Progenitor cell of endocrine pancreas (in vitro differentiated cells): Measurements from ENCODE around the gene TAF4. TPM values are rescaled to one million over a fixed set of nuclear protein-coding genes. Genes with fewer than 3 reads are reported as not detected.

Source experiments
- DNase-seq: peaks from one replicate; pipeline ENCODE4 v3.0.0; 2021; ENCODE audit warnings: low spot score; ENCODE audit not compliant: unreplicated experiment
- H3K27ac Mint-ChIP-seq: 2 replicates; pipeline ENCODE4 v1.8.0; 2021; ENCODE audit warnings: mild to moderate bottlenecking, moderate library complexity, mixed read lengths
- H3K27me3 Mint-ChIP-seq: 2 replicates; pipeline ENCODE4 v1.8.0; 2021; ENCODE audit warnings: mixed read lengths
- H3K36me3 Mint-ChIP-seq: 2 replicates; pipeline ENCODE4 v1.8.0; 2022; ENCODE audit warnings: mixed read lengths; ENCODE audit not compliant: insufficient read depth
- H3K4me1 Mint-ChIP-seq: 2 replicates; pipeline ENCODE4 v1.8.0; 2021; ENCODE audit warnings: low read depth, mixed read lengths
- H3K4me3 Mint-ChIP-seq: 2 replicates; pipeline ENCODE4 v1.8.0; 2021; ENCODE audit warnings: low read depth, mild to moderate bottlenecking, moderate library complexity, mixed read lengths
- H3K9me3 Mint-ChIP-seq: 2 replicates; pipeline ENCODE4 v1.8.0; 2021; ENCODE audit warnings: low read depth, mixed read lengths
- total RNA-seq: library from RNA; stranded (reverse); gene quantifications from 2 replicates; pipeline ENCODE4 v1.2.1, GENCODE V29; 2021
- TF ChIP-seq, protein P1 (sequence below): fragments of 200-600 bp; sonication (generic); IDR thresholded peaks from one replicate; pipeline ENCODE4 v1.5.0; 2021; ENCODE audit warnings: antibody characterized with exemption, mild to moderate bottlenecking; ENCODE audit not compliant: unreplicated experiment

Gene TAF4
- total RNA-seq, 1 donor from 2014 or later: 34.7 TPM

DNA sequence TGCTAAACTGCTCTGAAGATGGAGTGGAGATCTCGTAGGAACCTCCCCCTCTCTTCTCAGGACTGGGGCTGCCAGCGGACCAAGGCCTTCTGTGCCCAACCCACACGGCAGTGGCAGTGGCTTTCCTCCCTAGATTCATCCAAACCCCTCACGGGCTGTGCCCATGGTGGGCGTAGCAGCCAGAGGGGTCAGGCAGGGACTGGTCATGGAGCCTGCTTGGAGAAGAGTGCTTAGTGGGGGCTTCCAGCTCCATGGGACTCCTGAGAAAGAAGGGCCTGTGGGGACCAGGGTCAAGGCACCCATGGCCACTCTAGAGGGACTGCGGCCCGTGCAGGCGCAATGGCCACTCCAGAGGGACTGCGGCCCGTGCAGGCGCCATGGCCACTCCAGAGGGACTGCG lies 86.6 kb downstream of the TAF4 start:
- Mint-ChIP-seq H3K27ac (no peak overlapping the region), H3K36me3 (peaks cover 17% of the 10 kb centered on the region), H3K27me3 (no peaks in the 10 kb centered on the region), H3K4me3 (no peak overlapping the region), H3K4me1 (peaks cover 6% of the 10 kb centered on the region), H3K9me3 (no peaks in the 10 kb centered on the region)
- no peak for DNase-seq
- TF ChIP-seq, protein P1, sequence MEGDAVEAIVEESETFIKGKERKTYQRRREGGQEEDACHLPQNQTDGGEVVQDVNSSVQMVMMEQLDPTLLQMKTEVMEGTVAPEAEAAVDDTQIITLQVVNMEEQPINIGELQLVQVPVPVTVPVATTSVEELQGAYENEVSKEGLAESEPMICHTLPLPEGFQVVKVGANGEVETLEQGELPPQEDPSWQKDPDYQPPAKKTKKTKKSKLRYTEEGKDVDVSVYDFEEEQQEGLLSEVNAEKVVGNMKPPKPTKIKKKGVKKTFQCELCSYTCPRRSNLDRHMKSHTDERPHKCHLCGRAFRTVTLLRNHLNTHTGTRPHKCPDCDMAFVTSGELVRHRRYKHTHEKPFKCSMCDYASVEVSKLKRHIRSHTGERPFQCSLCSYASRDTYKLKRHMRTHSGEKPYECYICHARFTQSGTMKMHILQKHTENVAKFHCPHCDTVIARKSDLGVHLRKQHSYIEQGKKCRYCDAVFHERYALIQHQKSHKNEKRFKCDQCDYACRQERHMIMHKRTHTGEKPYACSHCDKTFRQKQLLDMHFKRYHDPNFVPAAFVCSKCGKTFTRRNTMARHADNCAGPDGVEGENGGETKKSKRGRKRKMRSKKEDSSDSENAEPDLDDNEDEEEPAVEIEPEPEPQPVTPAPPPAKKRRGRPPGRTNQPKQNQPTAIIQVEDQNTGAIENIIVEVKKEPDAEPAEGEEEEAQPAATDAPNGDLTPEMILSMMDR: no peak

DNA sequence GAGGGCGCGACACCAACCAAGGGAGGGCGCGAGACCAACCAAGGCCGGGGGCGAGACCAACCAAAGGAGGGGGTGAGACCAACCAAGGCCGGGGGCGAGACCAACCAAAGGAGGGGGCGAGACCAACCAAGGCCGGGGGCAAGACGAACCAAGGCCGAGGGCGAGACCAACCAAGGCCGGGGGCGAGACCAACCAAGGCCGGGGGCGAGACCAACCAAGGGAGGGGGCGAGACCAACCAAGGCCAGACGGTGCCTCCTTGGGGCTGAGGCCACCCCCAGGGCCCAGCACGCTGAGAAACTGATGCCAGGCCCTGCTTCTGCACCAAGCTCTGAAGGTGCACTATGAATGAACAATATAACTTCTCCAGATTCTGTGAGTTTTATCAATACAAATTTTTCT lies 87.2 kb downstream of the TAF4 start:
- DNase-seq: no peak
- peaks cover 14% of the 10 kb centered on the region for H3K36me3 Mint-ChIP-seq

DNA sequence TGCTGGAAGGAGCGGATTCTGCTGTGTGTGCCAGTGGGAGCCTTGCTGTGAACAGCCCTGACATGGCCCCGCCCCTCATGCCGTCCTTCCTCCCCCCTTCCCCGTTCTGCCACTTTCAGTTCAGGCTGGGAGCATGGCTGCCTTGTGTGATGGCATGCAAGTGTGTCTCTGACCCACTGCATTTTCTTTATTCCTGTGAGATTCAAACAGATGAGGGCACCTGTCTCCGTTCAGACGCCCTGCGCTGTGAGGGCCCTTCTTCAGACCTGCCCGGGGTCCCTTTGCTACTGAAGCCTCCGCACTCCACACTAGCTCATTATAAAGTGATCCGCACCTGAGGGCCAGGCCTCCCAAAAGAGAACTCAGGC lies 88.3 kb downstream of the TAF4 start:
- no peak overlapping the region for H3K4me3 Mint-ChIP-seq
- no peak for DNase-seq
- H3K36me3 Mint-ChIP-seq: peaks cover 24% of the 10 kb centered on the region
- no peaks in the 10 kb centered on the region for H3K9me3 Mint-ChIP-seq
- H3K27ac Mint-ChIP-seq: no peak overlapping the region
- H3K4me1 Mint-ChIP-seq: peaks cover 6% of the 10 kb centered on the region
- H3K27me3 Mint-ChIP-seq: no peaks in the 10 kb centered on the region
- TF ChIP-seq, protein P1: no peak

More for the DNA sequence above, 87.2 kb downstream of the TAF4 start:
- Mint-ChIP-seq H3K4me1 (peaks cover 6% of the 10 kb centered on the region), H3K4me3 (no peak overlapping the region), H3K27me3 (no peaks in the 10 kb centered on the region), H3K27ac (no peak overlapping the region), H3K9me3 (no peaks in the 10 kb centered on the region)
- TF ChIP-seq, protein P1: no peak

DNA sequence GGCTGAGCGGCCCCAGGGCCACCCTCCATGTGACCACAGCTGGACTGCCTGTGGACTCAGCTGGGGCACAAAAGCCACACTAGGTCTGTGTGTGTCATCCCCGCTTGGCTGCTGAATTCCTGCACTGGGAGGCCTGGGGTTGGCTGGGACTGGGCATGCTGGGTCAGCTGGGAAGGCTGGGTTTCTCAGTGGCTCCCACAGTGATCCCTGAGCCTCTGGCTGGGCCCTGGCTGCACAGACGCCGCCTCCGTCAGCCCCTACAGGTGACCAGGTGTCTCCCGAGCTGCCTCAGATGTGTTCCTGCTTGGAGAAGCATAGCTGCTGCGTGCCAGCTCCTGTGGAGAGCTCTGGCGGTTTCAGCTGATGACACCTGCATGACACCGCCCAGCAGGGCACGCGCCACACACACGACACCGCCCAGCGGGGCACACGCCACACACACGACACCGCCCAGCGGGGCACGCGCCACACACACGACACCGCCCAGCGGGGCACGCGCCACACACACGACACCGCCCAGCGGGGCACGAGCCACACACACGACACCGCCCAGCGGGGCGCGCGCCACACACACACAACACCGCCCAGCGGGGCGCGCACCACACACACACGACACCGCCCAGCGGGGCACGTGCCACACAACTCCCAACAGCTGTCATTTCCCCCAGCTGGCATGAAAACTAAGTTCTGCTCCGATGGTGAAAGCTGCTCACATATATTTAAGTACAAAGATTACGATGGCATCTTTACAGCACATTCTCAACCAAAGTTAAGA lies 88.8 kb downstream of the TAF4 start:
- Mint-ChIP-seq H3K4me3 (no peak overlapping the region), H3K27ac (no peak overlapping the region), H3K27me3 (no peaks in the 10 kb centered on the region), H3K4me1 (peaks cover 6% of the 10 kb centered on the region), H3K36me3 (peaks cover 28% of the 10 kb centered on the region), H3K9me3 (no peaks in the 10 kb centered on the region)
- TF ChIP-seq, protein P1: no peak
- DNase-seq: no peak

DNA sequence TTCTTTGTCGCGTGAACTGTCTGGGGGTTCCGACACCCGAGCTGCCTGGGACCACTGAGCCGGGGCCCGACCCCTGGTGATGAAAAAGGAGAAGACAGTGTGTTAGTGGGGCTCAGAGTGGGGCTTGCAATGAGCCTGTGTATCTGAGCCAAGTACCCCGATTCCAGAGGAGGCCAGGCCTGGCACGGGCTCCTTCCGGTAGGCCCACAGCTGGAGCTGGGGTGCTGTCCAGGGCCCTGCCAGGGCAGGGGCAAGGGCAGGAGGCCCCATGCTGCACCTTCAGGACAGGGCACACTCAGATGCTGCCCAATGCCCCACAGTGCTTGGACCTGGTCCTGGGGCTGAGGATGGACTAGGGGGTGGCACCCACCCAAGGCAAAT lies 89.4 kb downstream of the TAF4 start:
- Mint-ChIP-seq H3K9me3 (no peaks in the 10 kb centered on the region), H3K27me3 (no peaks in the 10 kb centered on the region), H3K27ac (no peak overlapping the region), H3K4me1 (peaks cover 6% of the 10 kb centered on the region), H3K4me3 (no peak overlapping the region), H3K36me3 (peaks cover 25% of the 10 kb centered on the region)
- TF ChIP-seq, protein P1: no peak
- DNase-seq: no peak
